Kidney epithelial cell (primary cell): ENCODE measurements around the gene R3HDM2. TPM values are rescaled to one million over a fixed set of nuclear protein-coding genes. Genes with fewer than 3 reads are reported as not detected.

ENCODE experiments used
- DNase-seq: peaks from one replicate; pipeline ENCODE4 v3.0.0-alpha.2; 2010; ENCODE audit warnings: low read depth
- H3K27me3 ChIP-seq: 2 replicates; pipeline ENCODE4 v1.6.0; 2011; ENCODE audit warnings: low read length; ENCODE audit not compliant: control insufficient read depth, insufficient read depth
- H3K36me3 ChIP-seq: 2 replicates; pipeline ENCODE4 v1.5.1; 2011; ENCODE audit warnings: low read length; ENCODE audit not compliant: control insufficient read depth, insufficient read depth
- H3K4me3 ChIP-seq: 2 replicates; pipeline ENCODE4 v1.5.1; 2011; ENCODE audit warnings: low read depth, mild to moderate bottlenecking, control low read depth, low read length
- total RNA-seq: library from RNA; depleted of rRNA; stranded (reverse); fragments of >200 nt; gene quantifications from 2 replicates; pipeline ENCODE4 v1.2.3, GENCODE V29; 2015
- TF ChIP-seq, protein P1 (sequence below): IDR thresholded peaks from 2 replicates; pipeline ENCODE4 v1.5.1; 2011; ENCODE audit warnings: mild to moderate bottlenecking, moderate library complexity, low read length, control low read depth, inconsistent platforms; ENCODE audit not compliant: insufficient read depth, poor library complexity, severe bottlenecking

R3HDM2 gene
- total RNA-seq, 1 donor from 2014 or later: 18.5 TPM

DNA sequence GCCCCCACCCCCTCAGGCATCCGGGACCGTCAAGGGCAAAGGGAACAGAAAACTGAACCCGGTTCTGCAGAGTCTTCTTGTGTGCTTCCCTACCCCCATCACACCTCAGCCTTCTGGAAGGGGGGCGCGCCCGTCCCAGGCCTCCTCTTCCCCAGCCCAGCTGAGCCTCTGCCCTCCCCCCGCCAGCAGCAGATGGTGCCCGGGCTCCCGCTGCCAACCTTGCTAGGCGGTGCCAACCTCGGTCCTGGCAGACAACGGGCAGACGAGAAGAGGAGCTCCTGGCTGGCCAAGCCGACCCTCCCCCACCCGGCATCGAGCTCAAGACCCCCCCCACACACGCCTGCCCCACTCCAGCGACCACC is 188.5 kb downstream of the R3HDM2 start:
- TF ChIP-seq, protein P1, sequence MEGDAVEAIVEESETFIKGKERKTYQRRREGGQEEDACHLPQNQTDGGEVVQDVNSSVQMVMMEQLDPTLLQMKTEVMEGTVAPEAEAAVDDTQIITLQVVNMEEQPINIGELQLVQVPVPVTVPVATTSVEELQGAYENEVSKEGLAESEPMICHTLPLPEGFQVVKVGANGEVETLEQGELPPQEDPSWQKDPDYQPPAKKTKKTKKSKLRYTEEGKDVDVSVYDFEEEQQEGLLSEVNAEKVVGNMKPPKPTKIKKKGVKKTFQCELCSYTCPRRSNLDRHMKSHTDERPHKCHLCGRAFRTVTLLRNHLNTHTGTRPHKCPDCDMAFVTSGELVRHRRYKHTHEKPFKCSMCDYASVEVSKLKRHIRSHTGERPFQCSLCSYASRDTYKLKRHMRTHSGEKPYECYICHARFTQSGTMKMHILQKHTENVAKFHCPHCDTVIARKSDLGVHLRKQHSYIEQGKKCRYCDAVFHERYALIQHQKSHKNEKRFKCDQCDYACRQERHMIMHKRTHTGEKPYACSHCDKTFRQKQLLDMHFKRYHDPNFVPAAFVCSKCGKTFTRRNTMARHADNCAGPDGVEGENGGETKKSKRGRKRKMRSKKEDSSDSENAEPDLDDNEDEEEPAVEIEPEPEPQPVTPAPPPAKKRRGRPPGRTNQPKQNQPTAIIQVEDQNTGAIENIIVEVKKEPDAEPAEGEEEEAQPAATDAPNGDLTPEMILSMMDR: no peak
- no peak overlapping the region for H3K4me3 ChIP-seq
- H3K27me3 ChIP-seq: peaks cover 69% of the 10 kb centered on the region
- DNase-seq: no peak
- no peaks in the 10 kb centered on the region for H3K36me3 ChIP-seq

DNA sequence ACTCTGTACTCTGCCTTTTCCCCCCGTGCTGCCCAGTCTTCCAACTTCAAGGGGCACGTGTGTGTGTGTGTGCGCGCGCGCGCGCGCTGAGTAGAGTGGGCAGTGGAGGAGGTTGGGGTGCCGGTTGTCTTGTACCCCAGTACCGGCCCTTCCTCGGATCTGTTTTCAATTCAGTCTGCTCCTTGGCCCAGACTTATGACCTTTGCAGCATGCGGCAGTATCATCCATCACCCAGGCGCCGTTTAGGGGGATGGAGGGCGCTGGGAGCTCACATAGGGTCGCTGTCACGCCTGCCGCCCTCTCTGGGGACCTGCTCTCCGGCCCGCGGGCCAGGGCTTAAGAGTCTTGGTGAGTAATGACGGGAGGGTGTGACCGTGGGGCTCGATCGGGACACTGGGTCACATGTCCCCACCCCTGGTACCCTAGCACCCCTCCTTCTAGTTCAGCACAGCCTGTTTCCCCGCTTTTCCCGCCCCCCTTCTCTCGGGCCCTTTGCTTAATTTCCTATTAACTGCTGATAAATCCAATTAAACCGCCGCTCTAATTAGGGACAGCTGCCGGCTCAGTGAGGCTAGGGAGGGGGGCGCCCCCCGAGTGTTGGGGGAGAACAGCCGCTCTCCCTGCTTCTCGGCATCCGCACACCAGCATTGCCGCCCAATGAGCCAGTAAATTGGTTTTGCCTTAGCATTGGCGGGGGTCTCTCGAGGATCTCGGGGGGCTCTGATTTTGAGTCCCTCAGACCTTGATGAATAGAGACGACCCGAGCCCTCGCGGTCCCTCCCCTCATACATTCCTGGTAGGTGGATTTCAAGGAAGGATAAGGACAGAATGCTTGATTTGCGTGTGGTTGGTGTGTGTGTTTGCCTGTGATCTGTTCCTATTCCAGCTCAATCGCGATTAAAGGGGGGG is 189.2 kb downstream of the R3HDM2 start:
- no peak overlapping the region for H3K4me3 ChIP-seq
- H3K27me3 ChIP-seq: peaks cover 76% of the 10 kb centered on the region
- no peaks in the 10 kb centered on the region for H3K36me3 ChIP-seq
- DNase-seq: no peak
- TF ChIP-seq, protein P1: no peak

DNA sequence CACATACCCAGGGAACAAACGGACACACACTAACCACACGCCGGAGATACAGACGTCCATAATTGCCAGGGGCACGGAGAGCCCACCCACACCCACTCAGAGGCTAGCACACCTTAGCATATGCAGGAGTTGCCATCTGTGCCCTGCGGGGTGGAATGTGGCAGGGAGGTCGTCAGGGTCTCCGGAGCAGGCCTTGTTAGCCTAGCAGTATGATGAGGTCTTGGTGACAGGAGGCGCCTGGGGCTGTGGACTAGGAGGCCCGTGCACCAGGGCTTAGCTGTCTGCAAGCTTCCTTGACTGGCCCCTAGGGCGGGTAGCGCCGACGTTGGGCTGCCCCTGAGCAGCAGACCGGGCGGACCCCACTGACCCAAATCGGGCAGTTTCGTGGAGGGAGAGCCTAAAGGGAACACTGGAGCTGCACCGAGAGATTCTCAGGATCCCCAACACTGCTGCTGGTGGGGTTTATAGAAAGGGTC is 189.9 kb downstream of the R3HDM2 start:
- TF ChIP-seq, protein P1: no peak
- H3K36me3 ChIP-seq: no peaks in the 10 kb centered on the region
- peaks cover 83% of the 10 kb centered on the region for H3K27me3 ChIP-seq
- no peak for DNase-seq
- no peak overlapping the region for H3K4me3 ChIP-seq

DNA sequence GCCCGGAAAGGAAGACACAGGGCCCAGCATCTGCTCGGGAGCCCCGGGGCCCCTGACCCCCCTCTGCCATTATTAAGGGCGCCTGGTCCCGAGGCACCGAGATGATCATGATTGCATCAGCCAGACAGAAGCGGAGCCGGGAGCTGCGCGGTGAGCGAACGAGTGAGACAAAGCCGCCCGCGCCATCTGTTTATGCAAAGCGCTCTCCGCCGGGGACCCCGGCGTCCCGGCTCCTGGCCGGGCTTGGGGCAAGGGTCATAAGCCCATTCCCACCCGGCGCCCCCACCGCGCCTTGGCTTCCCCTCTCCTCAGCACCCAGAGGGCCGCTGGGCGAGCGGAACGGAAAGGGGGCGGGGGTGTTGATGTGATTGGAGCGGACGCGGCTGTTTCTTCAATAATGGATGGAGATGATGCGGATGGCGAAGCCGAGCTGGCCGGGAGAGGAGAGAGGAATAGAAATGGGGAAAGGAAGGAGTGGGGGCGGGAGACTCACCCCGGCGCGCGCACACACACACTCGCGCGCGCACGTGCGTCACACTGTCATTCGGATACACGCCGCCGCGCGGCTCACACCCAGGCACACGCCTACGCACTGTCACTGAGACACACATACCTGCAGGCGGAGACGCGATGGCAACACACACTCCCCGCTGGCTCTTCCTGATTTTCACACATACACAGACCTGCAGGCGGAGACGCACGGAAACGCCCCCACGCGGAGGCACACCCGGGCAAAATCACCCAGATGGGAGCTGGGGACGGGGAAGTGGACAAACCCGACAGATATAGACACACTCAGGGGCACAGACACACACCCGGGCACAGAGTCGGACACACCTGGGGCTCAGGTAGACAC is 190.5 kb downstream of the R3HDM2 start:
- H3K36me3 ChIP-seq: no peaks in the 10 kb centered on the region
- H3K27me3 ChIP-seq: peaks cover 88% of the 10 kb centered on the region
- TF ChIP-seq, protein P1: no peak
- no peak for DNase-seq
- H3K4me3 ChIP-seq: peak overlapping the region; percentile 38

DNA sequence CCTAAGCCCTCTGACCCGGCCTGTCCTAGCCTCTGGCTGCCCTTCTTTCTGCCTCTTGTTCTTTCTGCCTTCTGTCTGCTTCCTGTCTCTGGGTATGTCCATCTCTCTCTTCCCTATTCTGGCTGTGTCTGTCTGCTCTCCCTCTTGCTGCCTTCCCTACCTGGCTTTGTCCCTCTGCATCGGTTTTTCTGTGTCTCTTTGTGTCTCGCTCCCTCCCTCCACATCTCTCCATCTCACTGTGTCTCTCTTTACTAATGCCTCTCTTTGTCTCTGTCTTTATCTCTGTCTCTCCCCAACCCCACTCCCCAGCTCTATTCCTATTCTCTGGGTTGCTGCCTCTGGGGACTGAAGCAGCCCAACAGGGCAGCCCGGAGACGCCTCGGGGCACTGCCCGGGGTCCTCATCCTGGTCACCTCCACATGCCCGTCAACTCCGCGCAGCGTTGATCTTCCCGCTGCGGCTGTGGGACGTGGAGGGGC is 191.2 kb downstream of the R3HDM2 start:
- Histone ChIP-seq H3K36me3 (no peaks in the 10 kb centered on the region), H3K27me3 (peaks cover 92% of the 10 kb centered on the region), H3K4me3 (peak overlapping the region; percentile 38)
- TF ChIP-seq, protein P1: peak; percentile 6
- DNase-seq: no peak
